Measurements from ENCODE around the gene MLN. TPM values are rescaled to one million over a fixed set of nuclear protein-coding genes. Genes with fewer than 3 reads are reported as not detected.

MLN gene
- total RNA-seq, 2 experiments from 2014 or later = not detected

- ChIA-PET CTCF (interaction anchor here (0.6 to 1.0 kb wide), 2 partner anchors 173 to 262 kb away, joined by 3 read pairs; no protein-coding TSS in a partner anchor), POLR2A (no interaction called here)
- no peak overlapping the region for H3K27ac Mint-ChIP-seq
- ATAC-seq (no peak), DNase-seq (no peak)
- H3K27me3 Mint-ChIP-seq = no peaks in the 10 kb centered on the region
- H3K9me3 Mint-ChIP-seq (ENCODE audit: low read depth) = no peaks in the 10 kb centered on the region
- H3K36me3 Mint-ChIP-seq (ENCODE audit: low read depth) = no peaks in the 10 kb centered on the region
- H3K4me1 Mint-ChIP-seq = no peaks in the 10 kb centered on the region
- H3K4me3 Mint-ChIP-seq = no peak overlapping the region
- intact Hi-C loops (cut with DNase I, micrococcal nuclease) = no loop called here
These were observed 38.4 kb downstream of the MLN start for GRCh38 chr6:33765368-33765767.

DNA sequence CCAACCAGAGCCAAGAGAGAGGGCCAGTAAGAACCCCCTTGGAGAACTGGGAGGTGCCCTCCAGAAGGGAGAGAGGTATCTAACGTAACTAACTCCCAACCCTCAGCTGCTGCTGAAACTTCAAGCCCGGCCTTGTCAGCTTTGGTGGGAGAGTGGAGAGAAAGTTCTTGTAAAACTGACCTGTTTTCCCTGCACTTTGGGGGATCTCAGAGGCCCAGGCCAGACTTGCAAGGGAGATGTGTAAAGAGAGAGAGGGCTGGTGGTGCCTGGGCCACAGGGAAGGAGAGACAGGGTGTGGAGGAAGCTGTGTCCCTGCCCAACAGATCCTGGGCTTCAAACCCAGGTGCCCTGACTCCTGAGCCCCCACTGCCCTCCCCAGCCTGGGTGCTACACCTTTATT is 39.8 kb downstream of the MLN start:
- CTCF ChIA-PET = interaction anchor here (0.7 to 2.0 kb wide), 3 partner anchors 8 to 140 kb away, joined by 3 to 6 read pairs (median 3); no protein-coding TSS in a partner anchor
- intact Hi-C loops (cut with DNase I, micrococcal nuclease) = loop anchor here in 1 of 2 experiments (5.0 kb wide), 1 partner anchor 177 kb away; no protein-coding TSS in a partner anchor
- no peak overlapping the region for H3K4me3 Mint-ChIP-seq
- H3K36me3 Mint-ChIP-seq (ENCODE audit: low read depth) = no peaks in the 10 kb centered on the region
- no peaks in the 10 kb centered on the region for H3K27me3 Mint-ChIP-seq
- no peak overlapping the region for H3K27ac Mint-ChIP-seq
- ATAC-seq (no peak), DNase-seq (no peak)
- no peaks in the 10 kb centered on the region for H3K9me3 Mint-ChIP-seq (ENCODE audit: low read depth)
- no peaks in the 10 kb centered on the region for H3K4me1 Mint-ChIP-seq
- POLR2A ChIA-PET = no interaction called here

- H3K4me1 Mint-ChIP-seq = no peaks in the 10 kb centered on the region
- ChIA-PET POLR2A (no interaction called here), CTCF (interaction anchor here (1.0 to 2.0 kb wide), 2 partner anchors 8 to 140 kb away, joined by 3 to 6 read pairs; no protein-coding TSS in a partner anchor)
- H3K36me3 Mint-ChIP-seq (ENCODE audit: low read depth) = no peaks in the 10 kb centered on the region
- no peak for ATAC-seq
- no peaks in the 10 kb centered on the region for H3K27me3 Mint-ChIP-seq
- H3K9me3 Mint-ChIP-seq (ENCODE audit: low read depth) = no peaks in the 10 kb centered on the region
- no peak for DNase-seq
- H3K27ac Mint-ChIP-seq = no peak overlapping the region
- H3K4me3 Mint-ChIP-seq = no peak overlapping the region
- intact Hi-C loops (cut with DNase I, micrococcal nuclease) = loop anchor here in 1 of 2 experiments (5.0 kb wide), 1 partner anchor 176 kb away; no protein-coding TSS in a partner anchor
These were observed 40.3 kb downstream of the MLN start for GRCh38 chr6:33763483-33763882.

GRCh38 chr6:33762713-33763112 is 41.1 kb downstream of the MLN start:
- ATAC-seq = no peak
- intact Hi-C loops (cut with DNase I, micrococcal nuclease) = loop anchor here in 1 of 2 experiments (1.0 to 5.0 kb wide), 3 partner anchors 18 to 175 kb away; partner anchors contain the start of gene UQCC2
- DNase-seq = no peak
- Mint-ChIP-seq H3K36me3 (ENCODE audit: low read depth) (no peaks in the 10 kb centered on the region), H3K4me1 (no peaks in the 10 kb centered on the region), H3K27ac (no peak overlapping the region), H3K4me3 (no peak overlapping the region), H3K9me3 (ENCODE audit: low read depth) (no peaks in the 10 kb centered on the region), H3K27me3 (no peaks in the 10 kb centered on the region)
- ChIA-PET POLR2A (no interaction called here), CTCF (interaction anchor here (1.4 to 2.8 kb wide), 2 partner anchors 9 to 11 kb away, joined by 3 to 14 read pairs; no protein-coding TSS in a partner anchor)

DNA sequence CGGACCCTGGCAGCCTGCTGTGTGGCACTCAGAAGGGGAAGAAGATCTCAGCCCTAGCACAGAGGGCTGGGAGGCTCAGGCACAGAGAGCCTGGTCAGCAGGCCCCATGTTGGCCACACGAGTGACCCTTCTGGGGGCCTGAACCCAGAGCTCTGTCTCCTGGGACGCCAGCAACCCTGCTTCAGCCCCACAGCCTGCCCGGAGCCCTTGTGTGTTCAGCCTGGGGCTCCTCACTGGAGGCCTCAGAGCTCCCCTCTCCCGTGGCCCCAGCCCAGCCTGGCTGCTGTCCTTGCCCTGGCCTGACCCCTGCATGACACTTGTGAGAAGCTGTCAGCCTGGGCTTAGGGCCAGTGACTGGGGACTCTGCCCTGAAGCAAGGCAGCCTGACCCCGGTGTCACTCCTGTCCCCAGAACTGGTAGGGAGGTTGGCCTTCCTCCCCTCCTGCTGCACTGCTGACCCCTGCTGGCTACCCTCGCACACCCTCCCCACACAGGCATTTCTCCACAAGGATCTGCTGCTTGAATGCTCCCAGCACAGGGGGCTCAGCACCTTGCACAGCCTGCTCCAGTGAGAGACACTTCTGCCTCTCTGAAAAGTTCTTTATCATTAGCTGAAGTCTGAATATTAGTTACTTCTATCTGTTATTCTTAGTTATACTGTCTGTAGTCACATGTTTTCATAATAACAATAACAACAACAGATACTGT is 41.7 kb downstream of the MLN start:
- no peaks in the 10 kb centered on the region for H3K4me1 Mint-ChIP-seq
- peak; percentile 75 for DNase-seq
- peak; percentile 85 for ATAC-seq
- POLR2A ChIA-PET = no interaction called here
- no peaks in the 10 kb centered on the region for H3K9me3 Mint-ChIP-seq (ENCODE audit: low read depth)
- no peaks in the 10 kb centered on the region for H3K36me3 Mint-ChIP-seq (ENCODE audit: low read depth)
- H3K27ac Mint-ChIP-seq = no peak overlapping the region
- intact Hi-C loops (cut with DNase I, micrococcal nuclease) = loop anchor here in 1 of 2 experiments (1.0 to 5.0 kb wide), 3 partner anchors 18 to 175 kb away; partner anchors contain the start of gene UQCC2
- CTCF ChIA-PET = interaction anchor here (1.4 to 2.8 kb wide), 3 partner anchors 7 to 10 kb away, joined by 3 to 14 read pairs (median 6); no protein-coding TSS in a partner anchor
- H3K27me3 Mint-ChIP-seq = no peaks in the 10 kb centered on the region
- H3K4me3 Mint-ChIP-seq = no peak overlapping the region

- H3K27ac Mint-ChIP-seq = no peak overlapping the region
- no peak for DNase-seq
- H3K27me3 Mint-ChIP-seq = no peaks in the 10 kb centered on the region
- no peak overlapping the region for H3K4me3 Mint-ChIP-seq
- intact Hi-C loops (cut with DNase I, micrococcal nuclease) = loop anchor here in 1 of 2 experiments (5.0 kb wide), 1 partner anchor 174 kb away; no protein-coding TSS in a partner anchor
- H3K4me1 Mint-ChIP-seq = no peaks in the 10 kb centered on the region
- ATAC-seq = no peak
- ChIA-PET CTCF (interaction anchor here (1.4 to 2.8 kb wide), 3 partner anchors 8 to 10 kb away, joined by 3 to 14 read pairs (median 6); no protein-coding TSS in a partner anchor), POLR2A (no interaction called here)
- no peaks in the 10 kb centered on the region for H3K9me3 Mint-ChIP-seq (ENCODE audit: low read depth)
- no peaks in the 10 kb centered on the region for H3K36me3 Mint-ChIP-seq (ENCODE audit: low read depth)
These were observed 42.3 kb downstream of the MLN start for GRCh38 chr6:33761581-33761921.

DNA sequence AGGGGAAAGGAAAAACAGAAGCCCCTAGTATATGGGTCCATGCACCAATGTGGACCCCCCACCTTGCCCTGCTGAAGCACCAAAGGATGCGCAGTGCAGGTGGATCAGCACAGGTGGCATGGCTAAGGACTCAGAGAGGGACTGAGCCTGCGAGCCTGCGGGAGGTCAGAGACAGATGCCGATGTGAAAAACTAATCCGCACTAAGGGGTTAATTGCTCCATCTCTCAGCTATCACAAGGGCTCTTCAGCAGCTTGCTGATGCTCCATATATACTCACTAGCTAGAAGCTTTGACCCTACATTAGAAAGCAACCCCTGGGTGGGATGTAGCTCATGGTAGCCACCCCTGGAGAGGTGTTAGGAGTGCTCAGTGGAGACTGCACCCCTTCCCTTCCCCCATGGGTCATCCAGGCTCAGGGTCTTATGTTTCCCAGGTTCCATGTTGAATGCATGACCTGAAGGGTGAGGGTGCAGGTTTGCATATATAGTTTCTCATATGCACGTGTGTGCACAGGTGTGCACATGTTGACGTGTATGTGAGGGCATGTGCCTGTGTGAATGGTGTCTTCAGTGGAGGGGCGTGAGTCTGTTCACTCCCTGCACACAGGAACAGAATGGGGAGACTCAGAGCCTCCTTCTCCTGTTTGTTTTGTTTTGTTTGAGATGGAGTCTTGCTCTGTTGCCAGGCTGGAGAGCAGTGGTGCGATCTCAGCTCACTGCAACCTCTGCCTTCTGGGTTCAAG is 43.7 kb downstream of the MLN start:
- H3K27me3 Mint-ChIP-seq = no peaks in the 10 kb centered on the region
- ATAC-seq (no peak), DNase-seq (no peak)
- ChIA-PET CTCF (interaction anchor here (0.6 to 2.8 kb wide), 7 partner anchors 12 to 1435 kb away, joined by 3 to 14 read pairs (median 4); partner anchors contain the start of gene UQCC2), POLR2A (no interaction called here)
- H3K36me3 Mint-ChIP-seq (ENCODE audit: low read depth) = no peaks in the 10 kb centered on the region
- intact Hi-C loops (cut with DNase I, micrococcal nuclease) = loop anchor here in 1 of 2 experiments (5.0 kb wide), 1 partner anchor 173 kb away; no protein-coding TSS in a partner anchor
- no peak overlapping the region for H3K4me3 Mint-ChIP-seq
- no peaks in the 10 kb centered on the region for H3K9me3 Mint-ChIP-seq (ENCODE audit: low read depth)
- no peaks in the 10 kb centered on the region for H3K4me1 Mint-ChIP-seq
- no peak overlapping the region for H3K27ac Mint-ChIP-seq

- DNase-seq (no peak), ATAC-seq (no peak)
- Mint-ChIP-seq H3K4me1 (no peaks in the 10 kb centered on the region), H3K27ac (no peak overlapping the region), H3K27me3 (no peaks in the 10 kb centered on the region), H3K9me3 (ENCODE audit: low read depth) (no peaks in the 10 kb centered on the region), H3K36me3 (ENCODE audit: low read depth) (no peaks in the 10 kb centered on the region), H3K4me3 (no peak overlapping the region)
- POLR2A ChIA-PET = no interaction called here
- intact Hi-C loops (cut with DNase I, micrococcal nuclease) = no loop called here
- CTCF ChIA-PET = interaction anchor here (0.6 kb wide), 1 partner anchor 50 kb away, joined by 3 read pairs; no protein-coding TSS in a partner anchor
These were observed 45.0 kb downstream of the MLN start for GRCh38 chr6:33758815-33759216.

DNA sequence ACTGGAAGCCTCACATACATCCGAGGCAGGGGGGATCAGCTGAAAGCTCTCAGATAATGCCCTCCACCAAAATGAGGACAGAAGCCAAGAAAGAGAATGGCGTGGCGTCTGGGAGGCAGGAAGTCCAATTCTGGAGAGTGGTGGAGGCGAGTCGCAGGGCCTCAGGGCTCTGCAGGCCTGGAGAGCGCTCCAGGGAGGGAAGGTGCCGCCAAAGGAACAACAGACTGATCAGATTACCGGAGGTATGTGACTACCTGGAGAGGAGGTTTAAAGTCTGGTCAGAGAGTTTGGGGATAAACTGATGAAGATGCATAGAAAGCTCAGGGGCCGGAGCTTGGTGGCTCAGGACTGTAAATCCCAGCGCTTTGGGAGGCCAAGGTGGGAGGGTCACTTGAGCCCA is 45.9 kb downstream of the MLN start:
- no peaks in the 10 kb centered on the region for H3K36me3 Mint-ChIP-seq (ENCODE audit: low read depth)
- no peak for DNase-seq
- no peak overlapping the region for H3K27ac Mint-ChIP-seq
- intact Hi-C loops (cut with DNase I, micrococcal nuclease) = no loop called here
- ChIA-PET POLR2A (no interaction called here), CTCF (no interaction called here)
- ATAC-seq = no peak
- H3K4me1 Mint-ChIP-seq = no peaks in the 10 kb centered on the region
- H3K9me3 Mint-ChIP-seq (ENCODE audit: low read depth) = no peaks in the 10 kb centered on the region
- no peaks in the 10 kb centered on the region for H3K27me3 Mint-ChIP-seq
- H3K4me3 Mint-ChIP-seq = no peak overlapping the region

- H3K4me3 Mint-ChIP-seq = no peak overlapping the region
- H3K9me3 Mint-ChIP-seq (ENCODE audit: low read depth) = no peaks in the 10 kb centered on the region
- DNase-seq (no peak), ATAC-seq (no peak)
- no peaks in the 10 kb centered on the region for H3K27me3 Mint-ChIP-seq
- CTCF ChIA-PET = no interaction called here
- H3K27ac Mint-ChIP-seq = no peak overlapping the region
- intact Hi-C loops (cut with DNase I, micrococcal nuclease) = no loop called here
- POLR2A ChIA-PET = no interaction called here
- no peaks in the 10 kb centered on the region for H3K4me1 Mint-ChIP-seq
- H3K36me3 Mint-ChIP-seq (ENCODE audit: low read depth) = no peaks in the 10 kb centered on the region
These were observed 46.7 kb downstream of the MLN start for GRCh38 chr6:33757113-33757512.

GRCh38 chr6:33756211-33756954 is 47.4 kb downstream of the MLN start:
- Mint-ChIP-seq H3K9me3 (ENCODE audit: low read depth) (no peaks in the 10 kb centered on the region), H3K4me3 (no peak overlapping the region), H3K27me3 (no peaks in the 10 kb centered on the region), H3K36me3 (ENCODE audit: low read depth) (no peaks in the 10 kb centered on the region), H3K4me1 (no peaks in the 10 kb centered on the region), H3K27ac (no peak overlapping the region)
- CTCF ChIA-PET = no interaction called here
- POLR2A ChIA-PET = no interaction called here
- ATAC-seq = no peak
- DNase-seq = no peak
- intact Hi-C loops (cut with DNase I, micrococcal nuclease) = no loop called here

All from activated CD4-positive, alpha-beta T cell treated with anti-CD3 and anti-CD28 coated beads for 36 hours (primary cell).